Esophagus muscularis mucosa (tissue), 4 donors: ENCODE data around the gene CSNK1G1.

ENCODE experiments used
- CTCF ChIP-seq, 3 experiments: fragments of 200-600 bp in 2 of 3; fragments of 450-650 bp in 1 of 3; sonication (generic) in 2 of 3; IDR thresholded peaks; one replicate each; pipeline ENCODE4 v1.5.1; 2017 to 2019; ENCODE audit warnings: antibody characterized with exemption in 3 of 3, mild to moderate bottlenecking in 2 of 3, moderate library complexity in 1 of 3
- EP300 ChIP-seq: sonication (generic); formaldehyde crosslinking; IDR thresholded peaks from one replicate; pipeline ENCODE4 v1.6.1; 2017; ENCODE audit warnings: antibody characterized with exemption
- POLR2A ChIP-seq: fragments of 450-650 bp; IDR thresholded peaks from one replicate; pipeline ENCODE4 v1.6.1; 2017; ENCODE audit warnings: antibody characterized with exemption, moderate library complexity, mild to moderate bottlenecking, low read depth
- POLR2AphosphoS5 ChIP-seq, 2 donors: sonication (generic); formaldehyde crosslinking; IDR thresholded peaks; one replicate each; pipeline ENCODE4 v1.6.1; 2017; ENCODE audit warnings: antibody characterized with exemption in 2 of 2

- TF ChIP-seq CTCF (IDR thresholded peaks at IDR 0.05): no peak
- no peak for TF ChIP-seq POLR2A
- no peak for TF ChIP-seq POLR2AphosphoS5 (IDR thresholded peaks at IDR 0.05)
- TF ChIP-seq EP300: no peak
These were observed 206.5 kb downstream of the CSNK1G1 start for GRCh38 chr15:64149424-64149823.
